OCI-M2 (cell line): ENCODE measurements around the gene PUS10.
"Not testable (repeated sequence)": the region's sequence is repeated elsewhere in the genome, so short reads cannot be mapped to it uniquely, and the experiment has no call there.

Source experiments
- DNase-seq: peaks from one replicate; lab custom pipeline; 2025; ENCODE audit not compliant: unreplicated experiment; lab: John Stamatoyannopoulos, UW

Gene PUS10

GRCh38 chr2:61012303-61012702 is 5.8 kb downstream of the PUS10 start:
- DNase-seq, result not testable (repeated sequence)

- no peak for DNase-seq
These were observed 6.4 kb downstream of the PUS10 start for GRCh38 chr2:61011678-61012077.

- no peak for DNase-seq
These were observed 8.7 kb downstream of the PUS10 start for GRCh38 chr2:61009355-61009754.

GRCh38 chr2:61006486-61007105 is 11.5 kb downstream of the PUS10 start:
- no peak for DNase-seq

- no peak for DNase-seq
These were observed 12.3 kb downstream of the PUS10 start for GRCh38 chr2:61005736-61006135.

- no peak for DNase-seq
These were observed 19.2 kb downstream of the PUS10 start for GRCh38 chr2:60998628-60999545.

- no peak for DNase-seq
These were observed 23.9 kb downstream of the PUS10 start for GRCh38 chr2:60994131-60994530.

- no peak for DNase-seq
These were observed 25.1 kb downstream of the PUS10 start for GRCh38 chr2:60992985-60993392.

GRCh38 chr2:60991644-60992043 is 26.4 kb downstream of the PUS10 start:
- DNase-seq, result no peak

- DNase-seq, result no peak
These were observed 28.8 kb downstream of the PUS10 start for GRCh38 chr2:60989259-60989658.

GRCh38 chr2:60987656-60988055 is 30.4 kb downstream of the PUS10 start:
- DNase-seq, result not testable (repeated sequence)

- no peak for DNase-seq
These were observed 31.0 kb downstream of the PUS10 start for GRCh38 chr2:60987041-60987440.

- no peak for DNase-seq
These were observed 33.3 kb downstream of the PUS10 start for GRCh38 chr2:60984720-60985119.

- not testable (repeated sequence) for DNase-seq
These were observed 36.0 kb downstream of the PUS10 start for GRCh38 chr2:60982066-60982465.

- DNase-seq, result no peak
These were observed 37.8 kb downstream of the PUS10 start for GRCh38 chr2:60980071-60980815.

GRCh38 chr2:60979231-60979630 is 38.8 kb downstream of the PUS10 start:
- DNase-seq, result no peak

GRCh38 chr2:60977562-60977895 is 40.5 kb downstream of the PUS10 start:
- no peak for DNase-seq

- DNase-seq, result no peak
These were observed 41.0 kb downstream of the PUS10 start for GRCh38 chr2:60976875-60977561.

GRCh38 chr2:60976256-60976850 is 41.7 kb downstream of the PUS10 start:
- DNase-seq, result no peak

- no peak for DNase-seq
These were observed 43.4 kb downstream of the PUS10 start for GRCh38 chr2:60974652-60975051.

- DNase-seq, result no peak
These were observed 44.4 kb downstream of the PUS10 start for GRCh38 chr2:60973705-60974104.
